ENCODE data around the gene LMO3. TPM values are rescaled to one million over a fixed set of nuclear protein-coding genes. Genes with fewer than 3 reads are reported as not detected.
A peak's percentile ranks its signal among the peaks of the same experiment; 100 is the strongest.

The LMO3 gene
- total and polyA plus RNA-seq, 2 donors, result 12.7 to 61.9 TPM

DNA sequence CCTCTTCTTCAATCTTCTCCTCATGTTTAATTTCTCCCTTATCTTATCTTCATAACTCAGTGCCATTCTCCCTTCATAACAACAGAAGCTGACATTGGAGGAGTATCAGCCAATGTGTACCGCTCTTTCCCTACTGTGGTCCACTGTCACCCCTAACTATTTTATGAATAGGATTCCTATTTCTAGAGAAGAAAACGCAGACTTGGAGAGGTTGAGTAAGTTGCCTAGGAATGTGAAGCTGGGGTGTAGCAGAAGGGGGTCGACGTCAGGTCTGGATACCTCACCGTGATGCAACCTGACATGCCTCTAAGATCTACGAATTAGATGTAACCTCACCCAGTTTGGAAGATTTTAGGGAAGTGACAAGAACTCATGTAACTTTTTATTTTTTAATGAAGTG lies 17.1 kb downstream of the LMO3 start:
- Histone ChIP-seq H3K36me3 (ENCODE audit: control insufficient read depth in 2 of 2, insufficient read depth in 2 of 2, low read length in 1 of 2) (no peaks in the 10 kb centered on the region), H3K4me1 (ENCODE audit: control insufficient read depth in 2 of 2, insufficient read depth in 2 of 2, low read length in 2 of 2) (no peaks in the 10 kb centered on the region), H3K9me3 (ENCODE audit: control insufficient read depth in 2 of 2, insufficient read depth in 1 of 2, low read length in 1 of 2) (no peaks in the 10 kb centered on the region), H3K27ac (ENCODE audit: low read depth in 1 of 2, low read length in 1 of 2) (no peak overlapping the region), H3K27me3 (ENCODE audit: control insufficient read depth in 2 of 2, insufficient read depth in 1 of 2, low read length in 1 of 2) (no peaks in the 10 kb centered on the region), H3K4me3 (ENCODE audit: low read length in 2 of 2) (no peak overlapping the region)
- DNase-seq (ENCODE audit: low read depth in 6 of 9, low spot score in 9 of 9), result no peak
- 89% methylated on average over 6 of the region's 6 CpGs for WGBS

- H3K4me1 ChIP-seq (ENCODE audit: control insufficient read depth in 2 of 2, insufficient read depth in 2 of 2, low read length in 2 of 2), result no peaks in the 10 kb centered on the region
- no peak overlapping the region for H3K4me3 ChIP-seq (ENCODE audit: low read length in 2 of 2)
- 90% methylated on average over 1 of the region's 1 CpG for WGBS
- H3K27ac ChIP-seq (ENCODE audit: low read depth in 1 of 2, low read length in 1 of 2), result peak overlapping the region in 1 of 2 donors; percentile 53
- DNase-seq (ENCODE audit: low read depth in 6 of 9, low spot score in 9 of 9), result no peak
- no peaks in the 10 kb centered on the region for H3K36me3 ChIP-seq (ENCODE audit: control insufficient read depth in 2 of 2, insufficient read depth in 2 of 2, low read length in 1 of 2)
- H3K27me3 ChIP-seq (ENCODE audit: control insufficient read depth in 2 of 2, insufficient read depth in 1 of 2, low read length in 1 of 2), result no peaks in the 10 kb centered on the region
- H3K9me3 ChIP-seq (ENCODE audit: control insufficient read depth in 2 of 2, insufficient read depth in 1 of 2, low read length in 1 of 2), result no peaks in the 10 kb centered on the region
Measured at GRCh38 chr12:16587514-16587913, 18.4 kb downstream of the LMO3 start.

GRCh38 chr12:16587110-16587453 lies 18.9 kb downstream of the LMO3 start:
- no peaks in the 10 kb centered on the region for H3K9me3 ChIP-seq (ENCODE audit: control insufficient read depth in 2 of 2, insufficient read depth in 1 of 2, low read length in 1 of 2)
- no peaks in the 10 kb centered on the region for H3K27me3 ChIP-seq (ENCODE audit: control insufficient read depth in 2 of 2, insufficient read depth in 1 of 2, low read length in 1 of 2)
- DNase-seq (ENCODE audit: low read depth in 6 of 9, low spot score in 9 of 9), result no peak
- no peak overlapping the region for H3K27ac ChIP-seq (ENCODE audit: low read depth in 1 of 2, low read length in 1 of 2)
- 86% methylated on average over 3 of the region's 3 CpGs for WGBS
- no peak overlapping the region for H3K4me3 ChIP-seq (ENCODE audit: low read length in 2 of 2)
- H3K36me3 ChIP-seq (ENCODE audit: control insufficient read depth in 2 of 2, insufficient read depth in 2 of 2, low read length in 1 of 2), result no peaks in the 10 kb centered on the region
- no peaks in the 10 kb centered on the region for H3K4me1 ChIP-seq (ENCODE audit: control insufficient read depth in 2 of 2, insufficient read depth in 2 of 2, low read length in 2 of 2)

DNA sequence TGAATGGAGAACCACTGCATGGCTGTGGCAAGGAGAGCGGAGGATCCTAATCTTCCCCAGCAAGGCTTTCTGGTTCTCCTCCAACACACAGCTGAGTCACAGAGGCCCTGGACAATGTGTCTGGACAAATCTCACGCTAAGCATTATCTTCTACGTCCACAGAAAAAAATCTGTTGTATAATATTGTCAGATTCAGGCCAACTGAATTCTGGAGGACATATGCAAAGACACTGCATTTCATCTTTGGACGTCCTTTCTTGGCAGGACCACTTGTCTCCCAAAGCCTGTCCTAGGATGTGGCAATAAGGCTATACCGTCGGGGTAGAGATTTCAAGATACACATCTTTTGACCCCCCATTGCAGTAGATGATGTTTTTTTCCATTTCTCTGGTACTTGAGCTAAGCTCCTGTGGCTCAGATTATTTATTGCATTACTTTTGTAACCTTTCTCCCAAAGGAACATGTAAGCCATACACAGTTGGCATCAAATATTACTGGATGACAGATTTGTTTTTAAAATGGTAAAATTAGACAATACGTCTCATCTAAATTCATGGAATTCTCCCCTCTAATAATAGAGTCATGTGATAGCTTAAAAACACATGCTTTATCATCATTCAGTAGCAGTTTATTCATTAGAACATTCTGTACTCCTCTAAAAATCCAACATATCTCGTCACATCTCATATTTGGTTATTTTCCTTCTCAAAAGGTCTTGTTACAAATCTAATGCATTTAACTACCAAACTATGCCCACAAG lies 19.4 kb downstream of the LMO3 start:
- no peak for DNase-seq (ENCODE audit: low read depth in 6 of 9, low spot score in 9 of 9)
- Histone ChIP-seq H3K36me3 (ENCODE audit: control insufficient read depth in 2 of 2, insufficient read depth in 2 of 2, low read length in 1 of 2) (no peaks in the 10 kb centered on the region), H3K9me3 (ENCODE audit: control insufficient read depth in 2 of 2, insufficient read depth in 1 of 2, low read length in 1 of 2) (no peaks in the 10 kb centered on the region), H3K4me3 (ENCODE audit: low read length in 2 of 2) (no peak overlapping the region), H3K27ac (ENCODE audit: low read depth in 1 of 2, low read length in 1 of 2) (no peak overlapping the region), H3K4me1 (ENCODE audit: control insufficient read depth in 2 of 2, insufficient read depth in 2 of 2, low read length in 2 of 2) (no peaks in the 10 kb centered on the region), H3K27me3 (ENCODE audit: control insufficient read depth in 2 of 2, insufficient read depth in 1 of 2, low read length in 1 of 2) (no peaks in the 10 kb centered on the region)
- WGBS, result 93% methylated on average over 8 of the region's 8 CpGs

DNA sequence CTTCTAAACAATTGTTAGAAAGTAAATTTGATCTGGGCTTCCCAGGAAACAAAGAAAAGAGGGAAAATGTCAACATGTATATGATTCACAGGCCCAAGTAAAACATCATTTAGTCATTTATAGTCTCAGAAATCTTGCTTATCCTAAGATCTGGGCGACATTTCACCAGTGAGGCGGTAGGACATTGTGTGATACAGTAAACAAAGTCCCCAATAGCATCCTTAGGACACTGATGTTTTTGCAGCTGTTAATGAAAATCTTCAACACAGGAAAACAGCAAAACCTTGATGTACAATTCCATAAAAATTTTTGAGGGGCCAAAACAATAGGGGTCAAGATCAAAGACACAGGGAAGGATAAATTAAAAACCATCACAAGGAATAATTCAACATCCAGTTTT lies 20.2 kb downstream of the LMO3 start:
- no peaks in the 10 kb centered on the region for H3K27me3 ChIP-seq (ENCODE audit: control insufficient read depth in 2 of 2, insufficient read depth in 1 of 2, low read length in 1 of 2)
- H3K4me1 ChIP-seq (ENCODE audit: control insufficient read depth in 2 of 2, insufficient read depth in 2 of 2, low read length in 2 of 2), result no peaks in the 10 kb centered on the region
- H3K4me3 ChIP-seq (ENCODE audit: low read length in 2 of 2), result no peak overlapping the region
- H3K9me3 ChIP-seq (ENCODE audit: control insufficient read depth in 2 of 2, insufficient read depth in 1 of 2, low read length in 1 of 2), result no peaks in the 10 kb centered on the region
- no peak for DNase-seq (ENCODE audit: low read depth in 6 of 9, low spot score in 9 of 9)
- no peaks in the 10 kb centered on the region for H3K36me3 ChIP-seq (ENCODE audit: control insufficient read depth in 2 of 2, insufficient read depth in 2 of 2, low read length in 1 of 2)
- WGBS, result 89% methylated on average over 2 of the region's 2 CpGs
- H3K27ac ChIP-seq (ENCODE audit: low read depth in 1 of 2, low read length in 1 of 2), result no peak overlapping the region

DNA sequence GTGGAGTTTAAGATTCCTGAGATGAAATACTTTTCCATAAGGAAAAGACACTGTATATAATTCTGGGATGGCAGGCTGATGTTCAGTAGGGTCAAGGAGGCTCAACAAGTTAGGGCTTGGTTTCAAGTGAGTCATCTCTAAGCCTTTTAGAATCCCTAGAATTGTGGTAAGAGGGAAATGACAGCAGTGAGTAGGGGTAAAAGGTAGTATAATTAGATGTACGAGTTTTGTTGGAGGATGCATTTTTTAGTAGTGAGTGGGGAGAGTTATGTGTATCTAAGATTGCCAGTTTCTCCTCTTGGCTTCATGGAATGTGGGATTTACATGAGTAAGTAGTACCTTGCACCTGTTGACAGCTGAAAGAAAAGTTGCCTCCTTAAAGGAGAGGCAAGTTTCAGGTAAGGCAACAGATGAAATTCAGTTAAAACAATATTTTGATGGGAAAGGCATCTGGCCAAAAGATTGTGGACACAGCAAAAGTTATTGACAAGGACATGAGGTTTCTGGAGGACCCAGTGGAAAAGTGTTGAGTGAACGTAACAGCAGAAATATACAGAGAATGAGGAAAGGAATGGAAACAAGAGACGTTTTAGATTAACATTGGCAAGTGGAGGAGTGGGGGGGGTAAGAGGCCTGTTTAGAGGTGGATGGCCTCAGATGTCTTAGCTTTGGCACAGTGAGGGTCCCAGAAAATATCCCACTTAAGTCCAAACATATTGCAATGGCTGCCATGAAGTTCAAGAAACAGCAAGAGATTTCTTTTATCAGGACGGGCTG lies 21.8 kb downstream of the LMO3 start:
- Histone ChIP-seq H3K4me1 (ENCODE audit: control insufficient read depth in 2 of 2, insufficient read depth in 2 of 2, low read length in 2 of 2) (no peaks in the 10 kb centered on the region), H3K36me3 (ENCODE audit: control insufficient read depth in 2 of 2, insufficient read depth in 2 of 2, low read length in 1 of 2) (no peaks in the 10 kb centered on the region), H3K9me3 (ENCODE audit: control insufficient read depth in 2 of 2, insufficient read depth in 1 of 2, low read length in 1 of 2) (no peaks in the 10 kb centered on the region), H3K27me3 (ENCODE audit: control insufficient read depth in 2 of 2, insufficient read depth in 1 of 2, low read length in 1 of 2) (no peaks in the 10 kb centered on the region), H3K27ac (ENCODE audit: low read depth in 1 of 2, low read length in 1 of 2) (no peak overlapping the region), H3K4me3 (ENCODE audit: low read length in 2 of 2) (no peak overlapping the region)
- WGBS, result 93% methylated on average over 4 of the region's 4 CpGs
- no peak for DNase-seq (ENCODE audit: low read depth in 6 of 9, low spot score in 9 of 9)

- H3K4me3 ChIP-seq (ENCODE audit: low read length in 2 of 2), result no peak overlapping the region
- H3K36me3 ChIP-seq (ENCODE audit: control insufficient read depth in 2 of 2, insufficient read depth in 2 of 2, low read length in 1 of 2), result no peaks in the 10 kb centered on the region
- H3K27me3 ChIP-seq (ENCODE audit: control insufficient read depth in 2 of 2, insufficient read depth in 1 of 2, low read length in 1 of 2), result no peaks in the 10 kb centered on the region
- no peaks in the 10 kb centered on the region for H3K4me1 ChIP-seq (ENCODE audit: control insufficient read depth in 2 of 2, insufficient read depth in 2 of 2, low read length in 2 of 2)
- H3K9me3 ChIP-seq (ENCODE audit: control insufficient read depth in 2 of 2, insufficient read depth in 1 of 2, low read length in 1 of 2), result no peaks in the 10 kb centered on the region
- no peak overlapping the region for H3K27ac ChIP-seq (ENCODE audit: low read depth in 1 of 2, low read length in 1 of 2)
- DNase-seq (ENCODE audit: low read depth in 6 of 9, low spot score in 9 of 9), result no peak
Measured at GRCh38 chr12:16581416-16581815, 24.5 kb downstream of the LMO3 start.

GRCh38 chr12:16579041-16579440 lies 26.9 kb downstream of the LMO3 start:
- no peak overlapping the region for H3K4me3 ChIP-seq (ENCODE audit: low read length in 2 of 2)
- no peaks in the 10 kb centered on the region for H3K36me3 ChIP-seq (ENCODE audit: control insufficient read depth in 2 of 2, insufficient read depth in 2 of 2, low read length in 1 of 2)
- H3K9me3 ChIP-seq (ENCODE audit: control insufficient read depth in 2 of 2, insufficient read depth in 1 of 2, low read length in 1 of 2), result no peaks in the 10 kb centered on the region
- no peaks in the 10 kb centered on the region for H3K27me3 ChIP-seq (ENCODE audit: control insufficient read depth in 2 of 2, insufficient read depth in 1 of 2, low read length in 1 of 2)
- no peak overlapping the region for H3K27ac ChIP-seq (ENCODE audit: low read depth in 1 of 2, low read length in 1 of 2)
- WGBS, result 91% methylated on average over 1 of the region's 1 CpG
- H3K4me1 ChIP-seq (ENCODE audit: control insufficient read depth in 2 of 2, insufficient read depth in 2 of 2, low read length in 2 of 2), result no peaks in the 10 kb centered on the region
- no peak for DNase-seq (ENCODE audit: low read depth in 6 of 9, low spot score in 9 of 9)

GRCh38 chr12:16573398-16574077 lies 32.4 kb downstream of the LMO3 start:
- H3K27ac ChIP-seq (ENCODE audit: low read depth in 1 of 2, low read length in 1 of 2), result peak overlapping the region in 1 of 2 donors; percentile 61
- no peak for DNase-seq (ENCODE audit: low read depth in 6 of 9, low spot score in 9 of 9)

More at GRCh38 chr12:16573398-16574077, 32.4 kb downstream of the LMO3 start:
- no peaks in the 10 kb centered on the region for H3K36me3 ChIP-seq (ENCODE audit: control insufficient read depth in 2 of 2, insufficient read depth in 2 of 2, low read length in 1 of 2)
- no peaks in the 10 kb centered on the region for H3K9me3 ChIP-seq (ENCODE audit: control insufficient read depth in 2 of 2, insufficient read depth in 1 of 2, low read length in 1 of 2)
- H3K27me3 ChIP-seq (ENCODE audit: control insufficient read depth in 2 of 2, insufficient read depth in 1 of 2, low read length in 1 of 2), result no peaks in the 10 kb centered on the region
- H3K4me3 ChIP-seq (ENCODE audit: low read length in 2 of 2), result no peak overlapping the region
- 51% methylated on average over 21 of the region's 21 CpGs for WGBS
- no peaks in the 10 kb centered on the region for H3K4me1 ChIP-seq (ENCODE audit: control insufficient read depth in 2 of 2, insufficient read depth in 2 of 2, low read length in 2 of 2)

Measured in thymus (tissue), 11 donors.